ENCODE measurements around the gene ART1. TPM values are rescaled to one million over a fixed set of nuclear protein-coding genes. Genes with fewer than 3 reads are reported as not detected.
"Not testable (repeated sequence)": the region's sequence is repeated elsewhere in the genome, so short reads cannot be mapped to it uniquely, and the experiment has no call there.

ART1 gene, protein sequence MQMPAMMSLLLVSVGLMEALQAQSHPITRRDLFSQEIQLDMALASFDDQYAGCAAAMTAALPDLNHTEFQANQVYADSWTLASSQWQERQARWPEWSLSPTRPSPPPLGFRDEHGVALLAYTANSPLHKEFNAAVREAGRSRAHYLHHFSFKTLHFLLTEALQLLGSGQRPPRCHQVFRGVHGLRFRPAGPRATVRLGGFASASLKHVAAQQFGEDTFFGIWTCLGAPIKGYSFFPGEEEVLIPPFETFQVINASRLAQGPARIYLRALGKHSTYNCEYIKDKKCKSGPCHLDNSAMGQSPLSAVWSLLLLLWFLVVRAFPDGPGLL
- total RNA-seq (not detected), polyA plus RNA-seq (not detected)

DNA sequence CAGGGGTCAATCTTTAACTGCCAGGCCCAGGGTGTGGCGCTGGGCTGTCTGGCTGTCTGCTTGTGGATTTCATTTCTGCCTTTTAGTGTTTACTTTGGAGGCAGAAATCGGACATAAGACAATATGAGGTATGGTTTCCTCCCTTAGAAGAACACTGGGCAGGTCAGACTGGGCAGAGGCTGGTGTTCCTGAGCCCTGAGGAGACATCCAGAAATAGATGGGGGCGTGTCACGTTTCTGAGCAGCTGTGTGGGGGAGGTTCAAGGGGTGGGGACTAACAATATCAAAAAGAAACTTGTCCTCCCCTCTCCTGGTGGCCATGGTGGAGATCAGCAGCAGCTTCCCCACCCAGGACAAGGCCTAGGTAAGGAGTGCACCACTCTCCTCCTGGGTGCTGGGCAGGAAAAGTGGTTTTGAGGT is at the start of gene ART1:
TSS of gene ART1 (plus strand) at position 312 of the 419 bp plus-strand sequence. CDS start 14,086 bp downstream, outside the sequence.
- H3K4me3 ChIP-seq (ENCODE audit: low read depth in 1 of 3, low read length in 3 of 3), result no peak within 1 kb of the TSS
- H3K36me3 ChIP-seq (ENCODE audit: control insufficient read depth in 4 of 4, insufficient read depth in 3 of 4, low read depth in 1 of 4, low read length in 3 of 4), result no peaks in the 10 kb centered on the region
- TF ChIP-seq GABPA (IDR thresholded peaks at IDR 0.05 in 1 of 2, conservative IDR thresholded peaks at IDR 0.05 in 1 of 2), result no peak
- TF ChIP-seq, protein P1, sequence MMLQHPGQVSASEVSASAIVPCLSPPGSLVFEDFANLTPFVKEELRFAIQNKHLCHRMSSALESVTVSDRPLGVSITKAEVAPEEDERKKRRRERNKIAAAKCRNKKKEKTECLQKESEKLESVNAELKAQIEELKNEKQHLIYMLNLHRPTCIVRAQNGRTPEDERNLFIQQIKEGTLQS (IDR thresholded peaks at IDR 0.05), result no peak
- TF ChIP-seq NR2F2 (IDR thresholded peaks at IDR 0.05), result no peak
- no peak for TF ChIP-seq YY1 (IDR thresholded peaks at IDR 0.05)
- TF ChIP-seq RXRA (IDR thresholded peaks at IDR 0.05), result no peak
- no peak for TF ChIP-seq SP1 (IDR thresholded peaks at IDR 0.05)
- no peak for TF ChIP-seq HNF4A (conservative IDR thresholded peaks at IDR 0.05)
- TF ChIP-seq FOXA1 (IDR thresholded peaks at IDR 0.05), result no peak
- no peak for TF ChIP-seq HNF4G (IDR thresholded peaks at IDR 0.05)
- WGBS, result 63% methylated on average over 4 of the region's 4 CpGs
- H3K9ac ChIP-seq (ENCODE audit: low read depth in 1 of 2, low read length in 2 of 2), result no peak within 1 kb of the TSS
- no peaks in the 10 kb centered on the region for H3K9me3 ChIP-seq (ENCODE audit: control insufficient read depth in 4 of 4, low read length in 3 of 4)
- no peak for DNase-seq (ENCODE audit: low spot score)
- H3K27me3 ChIP-seq (ENCODE audit: control insufficient read depth in 4 of 4, insufficient read depth in 4 of 4, low read length in 3 of 4), result no peaks in the 10 kb centered on the region
- H3K27ac ChIP-seq (ENCODE audit: low read depth in 1 of 2, low read length in 2 of 2), result no peak within 1 kb of the TSS
- H3K4me1 ChIP-seq (ENCODE audit: control insufficient read depth in 4 of 4, insufficient read depth in 4 of 4, low read length in 3 of 4), result peaks cover 6 to 20% (median 9%) of the 10 kb centered on the region in 4 donors

DNA sequence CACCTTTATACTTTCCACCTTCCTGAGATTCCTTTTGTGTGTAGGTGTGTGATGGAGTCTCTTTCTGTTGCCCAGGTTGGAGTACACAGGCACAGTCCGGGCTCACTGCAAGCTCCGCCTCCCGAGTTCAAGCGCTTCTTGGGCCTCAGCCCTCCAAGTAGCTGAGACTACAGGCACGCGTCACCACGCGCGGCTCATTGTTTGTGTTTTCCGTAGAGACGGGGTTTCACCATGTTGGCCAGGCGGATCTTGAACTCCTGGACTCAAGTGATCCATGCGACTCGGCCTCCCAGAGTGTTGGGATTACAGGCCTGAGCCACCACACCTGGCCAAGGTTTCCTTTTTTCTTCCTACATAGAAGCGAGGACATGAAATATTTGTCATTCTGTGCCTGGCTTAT is 47.2 kb upstream of the ART1 start:
- H3K4me1 ChIP-seq (ENCODE audit: control insufficient read depth in 4 of 4, insufficient read depth in 4 of 4, low read length in 3 of 4); H3K36me3 ChIP-seq (ENCODE audit: control insufficient read depth in 4 of 4, insufficient read depth in 3 of 4, low read depth in 1 of 4, low read length in 3 of 4); H3K27me3 ChIP-seq (ENCODE audit: control insufficient read depth in 4 of 4, insufficient read depth in 4 of 4, low read length in 3 of 4); DNase-seq (ENCODE audit: low spot score); H3K27ac ChIP-seq (ENCODE audit: low read depth in 1 of 2, low read length in 2 of 2); H3K9ac ChIP-seq (ENCODE audit: low read depth in 1 of 2, low read length in 2 of 2); H3K4me3 ChIP-seq (ENCODE audit: low read depth in 1 of 3, low read length in 3 of 3); H3K9me3 ChIP-seq (ENCODE audit: control insufficient read depth in 4 of 4, low read length in 3 of 4): not testable (repeated sequence)
- WGBS, result 94% methylated on average over 15 of the region's 15 CpGs

DNA sequence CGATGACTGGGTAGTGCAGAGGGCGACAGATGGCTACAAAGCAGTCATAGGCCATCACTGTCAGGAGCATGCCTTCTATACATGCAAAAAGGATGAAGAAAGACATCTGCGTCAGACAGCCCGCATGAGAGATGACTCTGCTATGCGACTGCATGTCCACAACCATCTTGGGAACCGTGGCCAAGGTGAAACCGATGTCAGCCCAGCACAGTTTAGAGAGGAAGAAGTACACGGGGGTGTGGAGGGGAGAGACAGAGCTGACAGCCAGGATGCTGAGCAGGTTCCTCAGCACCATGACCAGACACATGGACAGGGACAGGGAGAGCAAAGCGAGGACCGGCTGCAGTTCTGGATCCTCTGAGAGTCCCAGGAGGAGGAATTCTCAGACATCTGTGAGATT is 44.7 kb upstream of the ART1 start:
- not testable (repeated sequence) for DNase-seq (ENCODE audit: low spot score); H3K36me3 ChIP-seq (ENCODE audit: control insufficient read depth in 4 of 4, insufficient read depth in 3 of 4, low read depth in 1 of 4, low read length in 3 of 4); H3K4me1 ChIP-seq (ENCODE audit: control insufficient read depth in 4 of 4, insufficient read depth in 4 of 4, low read length in 3 of 4); H3K4me3 ChIP-seq (ENCODE audit: low read depth in 1 of 3, low read length in 3 of 3); H3K27ac ChIP-seq (ENCODE audit: low read depth in 1 of 2, low read length in 2 of 2); H3K9me3 ChIP-seq (ENCODE audit: control insufficient read depth in 4 of 4, low read length in 3 of 4); H3K9ac ChIP-seq (ENCODE audit: low read depth in 1 of 2, low read length in 2 of 2); H3K27me3 ChIP-seq (ENCODE audit: control insufficient read depth in 4 of 4, insufficient read depth in 4 of 4, low read length in 3 of 4)
- WGBS, result 82% methylated on average over 10 of the region's 10 CpGs

DNA sequence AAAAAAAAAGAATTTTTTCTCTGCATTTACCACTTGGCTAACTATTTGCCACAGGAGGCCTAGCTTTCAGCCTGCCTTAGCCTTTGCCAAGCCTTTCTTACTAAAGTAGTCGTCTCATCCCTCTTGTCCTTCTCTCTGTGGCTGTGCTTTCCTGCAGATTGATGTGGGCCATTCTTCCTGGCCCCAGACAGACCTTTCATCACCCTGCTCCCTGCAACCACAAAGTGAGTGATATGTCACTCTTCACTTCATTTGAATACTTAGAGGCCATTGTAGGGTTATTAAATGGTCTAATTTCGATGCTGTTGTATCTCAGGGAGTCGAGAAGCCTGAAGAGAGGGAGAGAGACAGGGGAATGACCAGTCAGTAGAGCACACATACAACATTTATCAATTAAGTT is 40.8 kb upstream of the ART1 start:
- 70% methylated on average over 3 of the region's 3 CpGs for WGBS
- Histone ChIP-seq H3K4me1 (ENCODE audit: control insufficient read depth in 4 of 4, insufficient read depth in 4 of 4, low read length in 3 of 4) (no peaks in the 10 kb centered on the region), H3K27ac (ENCODE audit: low read depth in 1 of 2, low read length in 2 of 2) (no peak overlapping the region), H3K9me3 (ENCODE audit: control insufficient read depth in 4 of 4, low read length in 3 of 4) (no peaks in the 10 kb centered on the region), H3K9ac (ENCODE audit: low read depth in 1 of 2, low read length in 2 of 2) (no peak overlapping the region), H3K4me3 (ENCODE audit: low read depth in 1 of 3, low read length in 3 of 3) (no peak overlapping the region), H3K27me3 (ENCODE audit: control insufficient read depth in 4 of 4, insufficient read depth in 4 of 4, low read length in 3 of 4) (no peaks in the 10 kb centered on the region), H3K36me3 (ENCODE audit: control insufficient read depth in 4 of 4, insufficient read depth in 3 of 4, low read depth in 1 of 4, low read length in 3 of 4) (no peaks in the 10 kb centered on the region)
- TF ChIP-seq GABPA (IDR thresholded peaks at IDR 0.05 in 1 of 2, conservative IDR thresholded peaks at IDR 0.05 in 1 of 2) (no peak), SP1 (IDR thresholded peaks at IDR 0.05) (no peak), RAD21 (IDR thresholded peaks at IDR 0.05) (no peak), HNF4G (IDR thresholded peaks at IDR 0.05) (no peak)
- TF ChIP-seq, protein P2, sequence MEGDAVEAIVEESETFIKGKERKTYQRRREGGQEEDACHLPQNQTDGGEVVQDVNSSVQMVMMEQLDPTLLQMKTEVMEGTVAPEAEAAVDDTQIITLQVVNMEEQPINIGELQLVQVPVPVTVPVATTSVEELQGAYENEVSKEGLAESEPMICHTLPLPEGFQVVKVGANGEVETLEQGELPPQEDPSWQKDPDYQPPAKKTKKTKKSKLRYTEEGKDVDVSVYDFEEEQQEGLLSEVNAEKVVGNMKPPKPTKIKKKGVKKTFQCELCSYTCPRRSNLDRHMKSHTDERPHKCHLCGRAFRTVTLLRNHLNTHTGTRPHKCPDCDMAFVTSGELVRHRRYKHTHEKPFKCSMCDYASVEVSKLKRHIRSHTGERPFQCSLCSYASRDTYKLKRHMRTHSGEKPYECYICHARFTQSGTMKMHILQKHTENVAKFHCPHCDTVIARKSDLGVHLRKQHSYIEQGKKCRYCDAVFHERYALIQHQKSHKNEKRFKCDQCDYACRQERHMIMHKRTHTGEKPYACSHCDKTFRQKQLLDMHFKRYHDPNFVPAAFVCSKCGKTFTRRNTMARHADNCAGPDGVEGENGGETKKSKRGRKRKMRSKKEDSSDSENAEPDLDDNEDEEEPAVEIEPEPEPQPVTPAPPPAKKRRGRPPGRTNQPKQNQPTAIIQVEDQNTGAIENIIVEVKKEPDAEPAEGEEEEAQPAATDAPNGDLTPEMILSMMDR (IDR thresholded peaks at IDR 0.05; ENCODE audit: low read depth, low read length, missing input control), result no peak
- TF ChIP-seq, protein P1 (IDR thresholded peaks at IDR 0.05), result no peak
- no peak for DNase-seq (ENCODE audit: low spot score)
